Adrenal gland (tissue), 5 donors: ENCODE data around the gene VSIG10L.

Experiments used
- POLR2A ChIP-seq, 2 donors: fragments of 450-650 bp; IDR thresholded peaks; one replicate each; pipeline ENCODE4 v1.6.1; 2017; ENCODE audit warnings: antibody characterized with exemption in 2 of 2, mild to moderate bottlenecking in 2 of 2, moderate library complexity in 1 of 2
- TF ChIP-seq, protein P1 (sequence below), 6 experiments: fragments of 450-650 bp in 4 of 6; fragments of 200-600 bp in 2 of 6; sonication (generic) in 1 of 6; IDR thresholded peaks; 1 replicate in 5 of 6; 2 replicates in 1 of 6; pipeline versions ENCODE4 v1.5.1 to v1.8.0; 2016 to 2021; ENCODE audit warnings: antibody characterized with exemption in 6 of 6, mild to moderate bottlenecking in 2 of 6, moderate library complexity in 1 of 6
- donor health status: DM: no; HTN: no; CAD: no.

DNA sequence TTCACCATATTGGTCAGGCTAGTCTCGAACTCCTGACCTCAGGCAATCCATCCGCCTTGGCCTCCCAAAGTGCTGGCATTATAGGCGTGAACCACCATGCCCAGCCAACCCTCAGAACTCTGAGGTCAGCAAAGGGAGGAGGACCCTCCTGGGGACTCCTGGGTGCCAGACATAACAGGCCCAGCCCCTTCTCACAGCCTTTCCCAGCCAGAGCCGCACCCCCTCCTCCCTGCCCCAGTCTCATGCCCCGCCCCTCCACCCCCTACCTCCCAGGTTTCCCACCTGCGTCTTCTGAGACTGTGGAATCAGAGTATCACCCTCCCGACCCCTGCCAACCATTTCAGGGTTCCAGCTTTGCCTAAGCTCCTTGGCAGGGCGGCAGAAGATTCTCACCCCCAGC is 25.3 kb downstream of the VSIG10L start:
- TF ChIP-seq, protein P1, sequence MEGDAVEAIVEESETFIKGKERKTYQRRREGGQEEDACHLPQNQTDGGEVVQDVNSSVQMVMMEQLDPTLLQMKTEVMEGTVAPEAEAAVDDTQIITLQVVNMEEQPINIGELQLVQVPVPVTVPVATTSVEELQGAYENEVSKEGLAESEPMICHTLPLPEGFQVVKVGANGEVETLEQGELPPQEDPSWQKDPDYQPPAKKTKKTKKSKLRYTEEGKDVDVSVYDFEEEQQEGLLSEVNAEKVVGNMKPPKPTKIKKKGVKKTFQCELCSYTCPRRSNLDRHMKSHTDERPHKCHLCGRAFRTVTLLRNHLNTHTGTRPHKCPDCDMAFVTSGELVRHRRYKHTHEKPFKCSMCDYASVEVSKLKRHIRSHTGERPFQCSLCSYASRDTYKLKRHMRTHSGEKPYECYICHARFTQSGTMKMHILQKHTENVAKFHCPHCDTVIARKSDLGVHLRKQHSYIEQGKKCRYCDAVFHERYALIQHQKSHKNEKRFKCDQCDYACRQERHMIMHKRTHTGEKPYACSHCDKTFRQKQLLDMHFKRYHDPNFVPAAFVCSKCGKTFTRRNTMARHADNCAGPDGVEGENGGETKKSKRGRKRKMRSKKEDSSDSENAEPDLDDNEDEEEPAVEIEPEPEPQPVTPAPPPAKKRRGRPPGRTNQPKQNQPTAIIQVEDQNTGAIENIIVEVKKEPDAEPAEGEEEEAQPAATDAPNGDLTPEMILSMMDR (IDR thresholded peaks at IDR 0.05): no peak
- TF ChIP-seq POLR2A (IDR thresholded peaks at IDR 0.05): no peak
